Neural progenitor cell (in vitro differentiated cells): ENCODE data around the gene IQSEC3. TPM values are rescaled to one million over a fixed set of nuclear protein-coding genes. Genes with fewer than 3 reads are reported as not detected.

Source experiments
- DNase-seq: peaks from one replicate; pipeline ENCODE4 v3.0.0-alpha.2; 2016; ENCODE audit warnings: low spot score
- H2AFZ ChIP-seq: fragments of 200-600 bp; sonication (generic); replicated peaks from 2 replicates; pipeline ENCODE4 v1.6.1; 2016; ENCODE audit warnings: antibody characterized with exemption
- H3F3A ChIP-seq: fragments of 200-600 bp; sonication (generic); 2 replicates; pipeline ENCODE4 v1.6.1; 2016; ENCODE audit warnings: antibody characterized with exemption, low read depth
- H3K27ac ChIP-seq: fragments of 200-600 bp; sonication (generic); 2 replicates; pipeline ENCODE4 v1.5.1; 2016; ENCODE audit warnings: mild to moderate bottlenecking
- H3K27me3 ChIP-seq: fragments of 200-600 bp; sonication (generic); 2 replicates; pipeline ENCODE4 v1.6.1; 2016; ENCODE audit warnings: mild to moderate bottlenecking, moderate library complexity
- H3K36me3 ChIP-seq: fragments of 200-600 bp; sonication (generic); 2 replicates; pipeline ENCODE4 v1.5.1; 2016
- H3K4me1 ChIP-seq: fragments of 200-600 bp; sonication (generic); 2 replicates; pipeline ENCODE4 v1.6.1; 2016; ENCODE audit warnings: mixed run types
- H3K4me2 ChIP-seq: fragments of 200-600 bp; sonication (generic); 2 replicates; pipeline ENCODE4 v1.6.1; 2016
- H3K4me3 ChIP-seq: fragments of 200-600 bp; sonication (generic); 2 replicates; pipeline ENCODE4 v1.5.1; 2016
- H3K79me2 ChIP-seq: fragments of 200-600 bp; sonication (generic); 2 replicates; pipeline ENCODE4 v1.6.1; 2016; ENCODE audit warnings: low read depth
- H3K9ac ChIP-seq: fragments of 200-600 bp; sonication (generic); 2 replicates; pipeline ENCODE4 v1.6.1; 2016
- H3K9me3 ChIP-seq: fragments of 200-600 bp; sonication (generic); 2 replicates; pipeline ENCODE4 v1.5.1; 2016; ENCODE audit warnings: low read depth
- H4K20me1 ChIP-seq: fragments of 200-600 bp; sonication (generic); 2 replicates; pipeline ENCODE4 v1.6.1; 2016; ENCODE audit warnings: low read depth
- H3K27ac Mint-ChIP-seq: 3 replicates; pipeline ENCODE4 v1.8.0; 2021; ENCODE audit warnings: mixed read lengths
- H3K27me3 Mint-ChIP-seq: 2 replicates; pipeline ENCODE4 v1.8.0; 2022; ENCODE audit warnings: low read depth, mild to moderate bottlenecking, inconsistent platforms, moderate library complexity, mixed read lengths; ENCODE audit not compliant: insufficient read depth
- H3K36me3 Mint-ChIP-seq: 3 replicates; pipeline ENCODE4 v1.8.0; 2021; ENCODE audit warnings: mixed read lengths
- H3K4me1 Mint-ChIP-seq: 3 replicates; pipeline ENCODE4 v1.8.0; 2021; ENCODE audit warnings: mixed read lengths
- H3K4me3 Mint-ChIP-seq: 3 replicates; pipeline ENCODE4 v1.8.0; 2021; ENCODE audit warnings: mild to moderate bottlenecking, moderate library complexity, mixed read lengths
- H3K9me3 Mint-ChIP-seq: 3 replicates; pipeline ENCODE4 v1.8.0; 2020; ENCODE audit warnings: mixed read lengths
- CTCF ChIP-seq: fragments of 200-600 bp; sonication (generic); IDR thresholded peaks from 2 replicates; pipeline ENCODE4 v1.5.1; 2017; ENCODE audit warnings: antibody characterized with exemption, mild to moderate bottlenecking
- EZH2 ChIP-seq: fragments of 200-600 bp; sonication (generic); IDR thresholded peaks from 2 replicates; pipeline ENCODE4 v1.6.1; 2017; ENCODE audit warnings: antibody characterized with exemption, mild to moderate bottlenecking, moderate library complexity
- EZH2phosphoT487 ChIP-seq: fragments of 200-600 bp; sonication (generic); IDR thresholded peaks from 2 replicates; pipeline ENCODE4 v1.6.1; 2017; ENCODE audit warnings: antibody characterized with exemption
- total RNA-seq: library from RNA; depleted of rRNA; stranded (reverse); fragments of >200 nt; gene quantifications from 2 replicates; pipeline ENCODE4 v1.2.3, GENCODE V29; 2015; ENCODE audit warnings: low replicate concordance

IQSEC3 gene
- total RNA-seq, 1 donor from 2014 or later = 0.09 TPM

GRCh38 chr12:221736-222135 is 155.2 kb downstream of the IQSEC3 start:
- Histone ChIP-seq H3K4me3 (no peak overlapping the region), H3K4me1 (peaks cover 7% of the 10 kb centered on the region), H3K4me2 (no peak overlapping the region), H3F3A (no peaks in the 10 kb centered on the region), H3K27ac (no peak overlapping the region), H3K9ac (no peak overlapping the region), H2AFZ (no peak overlapping the region), H3K27me3 (no peaks in the 10 kb centered on the region), H3K79me2 (no peaks in the 10 kb centered on the region), H3K36me3 (no peaks in the 10 kb centered on the region), H3K9me3 (no peaks in the 10 kb centered on the region), H4K20me1 (no peaks in the 10 kb centered on the region)
- H3K36me3 Mint-ChIP-seq = no peaks in the 10 kb centered on the region
- no peak overlapping the region for H3K27ac Mint-ChIP-seq
- peaks cover 7% of the 10 kb centered on the region for H3K4me1 Mint-ChIP-seq
- TF ChIP-seq EZH2 = no peak
- TF ChIP-seq CTCF = no peak
- TF ChIP-seq EZH2phosphoT487 = no peak
- no peaks in the 10 kb centered on the region for H3K9me3 Mint-ChIP-seq
- peaks cover 32% of the 10 kb centered on the region for H3K27me3 Mint-ChIP-seq
- no peak for DNase-seq
- H3K4me3 Mint-ChIP-seq = no peak overlapping the region

DNA sequence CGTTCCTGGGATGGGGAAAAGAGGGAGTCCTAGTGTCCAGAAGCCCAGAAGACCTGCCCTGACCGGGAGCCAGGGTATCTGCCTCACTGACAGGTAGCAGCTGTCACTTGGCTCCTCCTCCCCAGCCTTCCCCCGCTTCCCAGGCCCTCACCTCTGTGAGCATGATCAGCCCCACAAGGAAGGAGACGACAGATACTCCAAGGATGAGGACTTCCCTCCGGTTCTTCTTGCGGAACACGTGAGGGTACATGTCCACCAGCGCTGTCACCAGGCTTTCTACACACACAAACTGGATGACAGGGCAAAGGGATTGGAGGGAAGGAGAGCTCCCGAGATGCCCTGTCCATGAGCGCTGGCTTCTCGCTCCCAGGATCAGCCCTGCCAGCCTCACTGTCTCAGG is 157.3 kb downstream of the IQSEC3 start:
- Mint-ChIP-seq H3K27ac (no peak overlapping the region), H3K4me3 (no peak overlapping the region), H3K9me3 (peaks cover 2% of the 10 kb centered on the region), H3K36me3 (no peaks in the 10 kb centered on the region), H3K27me3 (peaks cover 48% of the 10 kb centered on the region), H3K4me1 (peaks cover 16% of the 10 kb centered on the region)
- Histone ChIP-seq H3K4me1 (peaks cover 7% of the 10 kb centered on the region), H3K36me3 (no peaks in the 10 kb centered on the region), H3K79me2 (no peaks in the 10 kb centered on the region), H2AFZ (no peak overlapping the region), H3K27me3 (peaks cover 20% of the 10 kb centered on the region), H3F3A (no peaks in the 10 kb centered on the region), H3K9me3 (no peaks in the 10 kb centered on the region), H4K20me1 (no peaks in the 10 kb centered on the region), H3K9ac (no peak overlapping the region), H3K4me3 (no peak overlapping the region), H3K4me2 (no peak overlapping the region), H3K27ac (no peak overlapping the region)
- no peak for DNase-seq
- TF ChIP-seq EZH2phosphoT487 = no peak
- TF ChIP-seq EZH2 = no peak
- no peak for TF ChIP-seq CTCF

- H3K4me3 Mint-ChIP-seq = no peak overlapping the region
- H3K79me2 ChIP-seq = no peaks in the 10 kb centered on the region
- peaks cover 2% of the 10 kb centered on the region for H3F3A ChIP-seq
- no peak for TF ChIP-seq CTCF
- no peaks in the 10 kb centered on the region for H3K36me3 ChIP-seq
- no peaks in the 10 kb centered on the region for H3K36me3 Mint-ChIP-seq
- H3K4me1 Mint-ChIP-seq = peaks cover 21% of the 10 kb centered on the region
- H3K4me2 ChIP-seq = no peak overlapping the region
- no peak overlapping the region for H3K27ac Mint-ChIP-seq
- H3K27me3 ChIP-seq = peaks cover 25% of the 10 kb centered on the region
- H3K9ac ChIP-seq = no peak overlapping the region
- peaks cover 52% of the 10 kb centered on the region for H3K27me3 Mint-ChIP-seq
- H3K9me3 ChIP-seq = no peaks in the 10 kb centered on the region
- H3K27ac ChIP-seq = no peak overlapping the region
- H3K4me1 ChIP-seq = peaks cover 10% of the 10 kb centered on the region
- H3K9me3 Mint-ChIP-seq = peaks cover 2% of the 10 kb centered on the region
- H2AFZ ChIP-seq = no peak overlapping the region
- H4K20me1 ChIP-seq = no peaks in the 10 kb centered on the region
- no peak overlapping the region for H3K4me3 ChIP-seq
- DNase-seq = no peak
Measured at GRCh38 chr12:224330-224729, 157.8 kb downstream of the IQSEC3 start.

- peaks cover 31% of the 10 kb centered on the region for H3K27me3 ChIP-seq
- Mint-ChIP-seq H3K27me3 (peaks cover 57% of the 10 kb centered on the region), H3K4me1 (peaks cover 28% of the 10 kb centered on the region), H3K36me3 (no peaks in the 10 kb centered on the region), H3K4me3 (no peak overlapping the region), H3K9me3 (peaks cover 2% of the 10 kb centered on the region), H3K27ac (no peak overlapping the region)
- peaks cover 16% of the 10 kb centered on the region for H3K4me1 ChIP-seq
- H2AFZ ChIP-seq = no peak overlapping the region
- H3K4me2 ChIP-seq = no peak overlapping the region
- no peak overlapping the region for H3K9ac ChIP-seq
- H3K9me3 ChIP-seq = no peaks in the 10 kb centered on the region
- no peak overlapping the region for H3K4me3 ChIP-seq
- peaks cover 9% of the 10 kb centered on the region for H3F3A ChIP-seq
- no peaks in the 10 kb centered on the region for H4K20me1 ChIP-seq
- TF ChIP-seq CTCF (no peak), EZH2 (no peak), EZH2phosphoT487 (no peak)
- H3K79me2 ChIP-seq = no peaks in the 10 kb centered on the region
- DNase-seq = no peak
- H3K36me3 ChIP-seq = no peaks in the 10 kb centered on the region
- no peak overlapping the region for H3K27ac ChIP-seq
Measured at GRCh38 chr12:225012-225411, 158.4 kb downstream of the IQSEC3 start.
